ENCODE measurements around the gene HSPB3.
"Not testable (repeated sequence)": the region's sequence is repeated elsewhere in the genome, so short reads cannot be mapped to it uniquely, and the experiment has no call there.

The HSPB3 gene

GRCh38 chr5:54471398-54471797 is 15.9 kb downstream of the HSPB3 start:
- no peak overlapping the region for H3K4me3 ChIP-seq (ENCODE audit: low read length)
- no peak for TF ChIP-seq ZNF274 (IDR thresholded peaks at IDR 0.05; ENCODE audit: low read depth, low read length)

GRCh38 chr5:54476682-54477081 is 21.2 kb downstream of the HSPB3 start:
- no peak for TF ChIP-seq ZNF274 (IDR thresholded peaks at IDR 0.05; ENCODE audit: low read depth, low read length)
- no peak overlapping the region for H3K4me3 ChIP-seq (ENCODE audit: low read length)

- no peak overlapping the region for H3K4me3 ChIP-seq (ENCODE audit: low read length)
- no peak for TF ChIP-seq ZNF274 (IDR thresholded peaks at IDR 0.05; ENCODE audit: low read depth, low read length)
Observed at GRCh38 chr5:54477941-54478478, 22.5 kb downstream of the HSPB3 start.

GRCh38 chr5:54480296-54480695 is 24.8 kb downstream of the HSPB3 start:
- no peak for TF ChIP-seq ZNF274 (IDR thresholded peaks at IDR 0.05; ENCODE audit: low read depth, low read length)
- H3K4me3 ChIP-seq (ENCODE audit: low read length), result no peak overlapping the region

- no peak for TF ChIP-seq ZNF274 (IDR thresholded peaks at IDR 0.05; ENCODE audit: low read depth, low read length)
- H3K4me3 ChIP-seq (ENCODE audit: low read length), result no peak overlapping the region
Observed at GRCh38 chr5:54484219-54484894, 28.9 kb downstream of the HSPB3 start.

GRCh38 chr5:54485659-54486058 is 30.2 kb downstream of the HSPB3 start:
- not testable (repeated sequence) for H3K4me3 ChIP-seq (ENCODE audit: low read length)

- H3K4me3 ChIP-seq (ENCODE audit: low read length), result not testable (repeated sequence)
Observed at GRCh38 chr5:54489648-54489979, 34.1 kb downstream of the HSPB3 start.

- no peak for TF ChIP-seq ZNF274 (IDR thresholded peaks at IDR 0.05; ENCODE audit: low read depth, low read length)
- H3K4me3 ChIP-seq (ENCODE audit: low read length), result no peak overlapping the region
Observed at GRCh38 chr5:54491326-54491725, 35.8 kb downstream of the HSPB3 start.

GRCh38 chr5:54492178-54492577 is 36.7 kb downstream of the HSPB3 start:
- no peak for TF ChIP-seq ZNF274 (IDR thresholded peaks at IDR 0.05; ENCODE audit: low read depth, low read length)
- H3K4me3 ChIP-seq (ENCODE audit: low read length), result no peak overlapping the region

- no peak overlapping the region for H3K4me3 ChIP-seq (ENCODE audit: low read length)
- no peak for TF ChIP-seq ZNF274 (IDR thresholded peaks at IDR 0.05; ENCODE audit: low read depth, low read length)
Observed at GRCh38 chr5:54495027-54495426, 39.5 kb downstream of the HSPB3 start.

All from GM08714 (cell line).